Measurements from ENCODE around the gene BTBD8.
"Not testable (repeated sequence)": the region's sequence is repeated elsewhere in the genome, so short reads cannot be mapped to it uniquely, and the experiment has no call there.

BTBD8 gene

DNA sequence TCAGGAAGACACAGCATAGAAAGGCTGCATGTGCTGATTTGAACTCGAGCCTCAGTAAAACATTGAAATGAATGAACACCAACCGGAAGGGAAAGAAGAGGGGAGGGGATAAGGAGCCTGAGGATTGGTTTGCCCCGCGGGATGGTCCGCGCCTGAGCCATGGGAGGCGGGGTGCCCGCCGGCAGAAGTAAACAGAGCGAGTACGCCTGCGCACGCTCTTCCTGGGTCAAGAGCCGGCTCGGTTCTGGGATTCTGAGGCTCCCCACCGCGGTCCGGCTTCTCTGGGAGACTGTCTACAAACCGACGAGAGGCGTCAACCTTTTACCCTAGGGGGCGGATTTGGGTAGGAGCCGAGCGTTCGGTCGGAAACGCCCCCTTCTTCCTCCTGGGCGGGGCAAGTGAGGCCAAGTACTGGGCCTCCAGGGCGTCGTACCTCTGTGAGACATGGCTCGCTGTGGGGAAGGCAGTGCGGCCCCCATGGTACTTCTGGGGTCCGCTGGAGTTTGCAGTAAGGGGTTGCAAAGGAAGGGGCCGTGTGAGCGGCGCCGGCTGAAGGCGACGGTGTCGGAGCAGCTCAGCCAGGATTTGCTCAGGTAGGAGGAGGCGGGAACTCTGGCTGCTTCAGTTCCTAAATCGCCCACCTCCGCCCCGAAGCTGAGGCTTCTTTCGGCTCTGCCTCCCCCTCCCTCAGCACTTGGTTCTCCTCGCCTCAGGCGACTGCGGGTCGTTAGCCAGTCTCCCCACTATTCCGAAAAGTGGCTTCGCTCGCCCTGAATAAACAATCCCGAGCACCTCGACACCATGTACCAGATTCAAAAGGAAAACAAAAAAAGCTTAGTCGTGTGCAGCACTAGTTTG, at the start of gene BTBD8:
Gene BTBD8 (plus strand): TSS at position 218 of the 858 bp plus-strand sequence. CDS start 227 bp downstream, at position 445.
- ATAC-seq = peak; percentile 92 to 93

DNA sequence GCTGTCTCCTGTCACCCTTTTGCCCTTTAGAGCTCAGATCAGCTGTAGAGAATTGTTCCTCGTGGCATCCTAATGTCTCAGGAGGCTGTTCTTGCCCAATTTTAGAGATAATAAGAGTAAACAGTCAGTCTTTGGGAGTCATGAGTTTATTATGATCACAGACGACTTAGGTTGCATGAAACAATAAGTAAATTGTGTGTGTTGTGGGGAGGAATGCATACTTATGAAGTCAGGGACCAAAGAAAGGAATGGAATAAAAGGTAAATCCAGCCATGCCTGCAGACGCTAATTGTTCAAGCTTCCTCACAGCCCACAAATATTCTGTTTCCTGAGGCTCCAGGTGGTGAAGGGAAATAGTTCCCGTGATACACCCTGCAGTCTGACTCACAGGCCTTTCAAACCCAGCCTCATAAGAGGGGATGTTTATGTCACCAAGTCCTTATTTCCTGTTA, 49.5 kb upstream of the BTBD8 start:
- ATAC-seq = no peak

DNA sequence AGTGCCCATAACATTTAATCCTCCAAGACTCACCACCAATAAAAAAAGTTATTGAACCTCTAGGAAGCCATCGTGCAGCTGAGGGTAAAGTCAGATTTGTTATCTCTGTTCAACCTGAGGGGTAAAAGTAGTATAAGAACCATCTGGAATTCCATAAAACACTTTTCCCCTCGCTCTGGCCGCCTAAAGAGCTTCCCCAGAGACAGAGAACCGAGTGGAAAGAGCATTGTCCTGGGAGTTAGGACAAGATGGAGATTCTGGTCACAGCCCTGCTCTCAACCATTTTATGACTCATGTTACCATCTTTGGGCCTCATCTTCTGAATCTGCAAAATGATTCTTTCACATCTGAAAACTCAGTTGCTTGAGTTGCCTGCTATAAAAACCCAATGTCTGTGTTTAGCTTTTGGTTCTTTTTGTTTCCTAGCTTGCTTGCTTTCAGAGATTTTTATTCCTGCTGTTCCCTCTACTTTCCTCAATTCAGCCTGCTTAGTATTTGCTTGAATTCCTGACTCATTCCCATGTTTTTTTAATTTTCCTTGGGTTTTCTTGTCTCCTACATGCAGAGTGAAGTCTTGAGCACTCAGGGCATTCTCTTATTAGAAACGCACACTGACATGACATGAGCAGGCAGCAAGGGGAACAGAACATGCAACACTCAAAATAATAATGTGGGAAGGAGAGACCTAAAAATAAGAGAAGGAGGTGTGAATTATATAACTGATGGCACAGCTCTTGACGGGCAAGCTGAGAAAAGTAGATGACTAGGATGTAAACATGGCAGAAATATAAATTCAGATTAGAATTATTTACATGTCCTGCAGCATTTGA, 48.6 kb upstream of the BTBD8 start:
- no peak for ATAC-seq

DNA sequence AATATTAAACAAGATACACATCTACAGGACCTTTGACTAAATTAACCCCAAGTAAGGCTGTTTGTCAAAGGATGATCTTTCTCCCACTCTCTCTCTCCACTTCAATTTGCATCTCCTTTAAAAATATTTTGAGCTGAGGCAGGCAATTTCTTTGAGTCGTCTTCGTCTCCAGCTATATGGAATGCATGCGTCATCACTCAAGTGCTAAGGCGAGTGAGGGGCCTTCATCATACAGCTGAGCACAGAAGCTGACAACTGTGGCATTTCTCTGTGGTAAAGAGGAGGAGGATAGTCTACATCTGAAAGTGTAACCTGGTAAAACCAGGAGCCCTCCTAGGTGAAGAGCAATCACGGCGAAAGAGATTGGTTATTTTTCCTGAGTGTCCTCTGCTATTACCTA, 42.7 kb upstream of the BTBD8 start:
- ATAC-seq = no peak

DNA sequence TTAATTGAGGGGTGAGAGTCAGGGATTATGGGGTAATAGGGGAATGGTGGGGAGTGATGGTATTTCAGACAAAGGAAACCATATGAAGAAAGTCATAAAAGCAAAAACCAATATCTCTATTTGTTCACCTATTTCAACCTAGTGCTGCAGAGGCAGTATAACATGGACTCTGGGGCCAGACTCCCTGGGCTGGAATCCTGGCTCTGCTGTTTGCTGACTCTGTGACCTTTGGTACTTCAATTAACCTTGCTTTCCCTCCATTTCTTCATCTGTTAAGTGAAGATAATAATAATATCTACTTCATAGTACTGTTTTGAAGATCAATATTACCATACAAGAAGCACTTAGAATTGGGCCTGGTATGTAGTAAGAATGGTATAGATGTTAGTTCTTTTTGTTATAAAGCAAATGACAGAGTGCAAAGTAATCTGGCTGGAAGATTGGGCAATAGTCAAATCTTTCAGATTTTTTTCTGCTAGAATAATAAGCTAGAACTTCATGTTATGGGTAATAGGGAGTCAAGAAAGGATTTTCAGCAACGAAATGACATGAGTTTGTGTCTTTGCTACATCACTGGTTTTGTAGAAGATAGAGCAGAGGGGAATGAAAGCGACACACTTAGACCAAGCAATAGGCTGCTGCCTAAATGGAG, 41.3 kb upstream of the BTBD8 start:
- no peak for ATAC-seq

DNA sequence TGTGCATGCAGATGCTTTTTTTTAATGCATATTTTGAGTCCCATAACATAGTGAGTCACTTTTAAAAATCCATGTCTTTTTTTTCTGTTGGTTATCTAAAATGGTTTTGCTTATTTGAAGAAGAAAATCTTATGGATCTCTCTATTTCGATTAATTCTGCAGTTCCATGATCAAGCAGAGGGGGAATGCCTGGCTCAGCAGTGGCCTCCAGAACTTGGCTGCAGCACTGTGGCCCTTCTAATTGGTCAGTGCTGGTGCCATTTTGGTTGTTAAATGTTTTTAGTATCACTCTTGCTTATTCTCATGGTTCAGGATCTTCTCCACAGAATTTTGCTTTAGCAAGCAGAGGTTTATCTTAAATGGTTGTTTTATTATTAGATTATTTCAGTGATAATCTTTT, 39.2 kb upstream of the BTBD8 start:
- no peak for ATAC-seq

DNA sequence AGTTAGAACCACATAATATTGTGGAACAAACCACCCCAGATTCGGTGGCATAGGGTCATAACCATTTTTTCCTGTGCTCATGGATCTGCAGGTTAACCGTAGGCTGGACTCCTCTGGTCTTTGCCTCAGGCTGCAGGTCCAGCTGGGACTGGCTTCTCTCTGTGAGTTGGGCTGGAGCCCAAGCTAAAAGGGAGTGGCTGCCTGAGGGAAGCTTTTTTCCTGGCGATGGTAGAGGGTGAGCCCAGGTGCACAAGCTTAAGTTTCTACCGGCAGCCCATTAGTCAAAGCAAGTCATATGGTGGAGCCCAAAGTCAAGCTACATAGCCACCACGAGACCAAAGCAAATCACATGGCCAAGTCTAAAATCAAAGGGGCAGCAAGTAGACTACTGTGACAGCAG, 36.5 kb upstream of the BTBD8 start:
- no peak for ATAC-seq

DNA sequence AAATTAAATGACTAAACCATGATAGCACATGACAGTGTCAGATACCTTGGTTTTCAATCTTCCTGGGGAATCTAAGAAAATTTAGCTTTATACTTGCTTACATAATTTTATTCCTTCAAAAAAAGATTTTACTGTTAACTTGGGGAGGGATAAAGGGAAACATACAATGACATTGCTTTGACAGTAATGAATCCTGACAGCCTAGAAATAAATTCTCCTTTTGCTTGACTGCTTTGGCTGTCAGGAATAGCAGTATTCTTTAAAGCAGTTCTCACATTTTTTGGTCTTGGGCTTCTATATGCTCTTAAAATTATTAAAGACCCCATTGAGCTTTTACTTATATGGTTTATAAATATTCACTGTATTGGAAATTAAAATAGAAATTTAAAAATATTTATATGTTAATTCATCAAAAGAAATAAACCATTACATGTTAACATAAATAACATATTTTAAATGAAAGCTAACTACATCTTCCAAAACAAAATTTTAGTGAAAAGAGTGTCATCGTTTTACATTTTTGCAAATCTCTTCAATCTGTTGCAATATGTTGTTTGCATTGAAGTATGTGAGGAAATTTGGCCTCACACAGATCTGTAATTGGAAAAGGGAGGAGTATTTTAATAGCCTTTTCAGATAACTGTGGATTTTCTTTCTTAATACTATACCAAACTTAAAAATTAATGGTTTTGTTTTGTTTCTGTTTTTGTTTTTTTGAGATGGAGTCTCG, 34.2 kb upstream of the BTBD8 start:
- no peak for ATAC-seq

DNA sequence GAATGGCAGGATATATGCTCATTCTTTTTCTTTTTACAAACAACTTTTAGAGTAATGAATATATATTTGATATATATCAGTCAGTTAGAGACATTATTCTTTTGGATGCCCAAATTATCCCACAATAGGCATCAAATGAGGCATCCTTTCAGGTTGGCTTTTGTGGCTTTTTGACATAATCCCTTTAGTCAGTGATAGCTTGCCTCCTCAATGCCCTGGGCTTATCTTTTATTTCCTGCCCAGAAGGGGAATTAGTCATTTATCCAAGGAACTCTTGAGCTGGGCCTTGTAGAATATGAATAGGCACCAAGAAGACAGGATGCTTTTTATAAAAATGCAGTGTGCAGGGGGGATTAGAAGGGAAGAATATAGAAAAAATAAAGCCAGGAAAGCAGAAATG, 28.2 kb upstream of the BTBD8 start:
- no peak for ATAC-seq

DNA sequence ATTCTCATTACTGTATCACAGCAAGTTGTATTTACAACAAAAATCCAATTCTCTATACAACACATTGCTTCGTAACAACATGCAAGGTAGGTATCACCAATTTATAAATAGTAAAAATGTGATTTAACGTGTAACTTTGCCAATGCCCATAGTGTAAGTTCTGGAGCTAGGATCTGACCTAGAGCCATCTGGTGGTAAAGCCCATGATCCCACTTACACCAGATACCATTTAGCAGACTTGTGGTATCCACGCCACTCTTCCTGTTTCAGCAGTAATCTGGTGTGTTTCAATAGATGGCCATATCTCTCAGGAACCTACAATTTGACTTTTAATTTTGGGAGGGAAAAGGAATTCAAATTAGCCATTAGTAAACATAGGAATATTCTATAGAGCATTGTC, 15.1 kb upstream of the BTBD8 start:
- no peak for ATAC-seq

DNA sequence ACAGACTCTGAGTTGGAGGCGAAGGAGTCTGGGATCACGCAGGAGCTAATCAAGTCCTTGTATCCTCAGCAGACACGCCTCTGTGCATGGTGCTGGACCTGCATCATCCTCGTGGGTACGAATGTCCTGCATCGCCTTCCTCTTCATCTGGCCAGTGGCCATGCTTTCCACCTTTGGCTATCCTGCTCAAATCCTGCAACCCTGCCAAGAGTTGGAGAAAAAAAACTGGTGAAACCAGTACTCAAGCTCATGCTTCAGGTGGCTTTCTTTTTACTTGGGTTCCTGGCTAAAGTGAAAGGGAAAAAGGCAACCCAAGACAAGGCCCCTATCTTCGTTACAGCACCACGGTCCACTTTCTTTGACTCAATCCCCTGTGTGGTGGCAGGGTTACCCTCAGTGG, 13.8 kb upstream of the BTBD8 start:
- no peak for ATAC-seq

DNA sequence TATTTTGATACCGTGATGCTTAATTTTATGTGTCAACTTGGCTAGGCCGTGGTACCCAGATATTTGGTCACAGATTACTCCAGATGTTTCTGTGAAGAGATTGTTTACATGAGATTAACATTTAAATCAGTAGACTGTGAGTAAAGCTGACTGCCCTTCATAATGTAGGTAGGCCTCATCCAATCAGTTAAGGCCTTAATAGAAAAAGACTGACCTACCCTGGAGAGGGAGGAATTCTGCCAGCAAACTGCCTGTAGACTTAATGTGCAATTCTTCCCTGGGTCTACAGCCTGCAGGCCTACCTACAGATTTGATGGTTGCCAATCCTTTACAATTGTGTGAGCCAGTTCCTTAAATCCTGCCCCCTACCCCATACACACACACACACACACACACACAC, 9.3 kb upstream of the BTBD8 start:
- no peak for ATAC-seq

DNA sequence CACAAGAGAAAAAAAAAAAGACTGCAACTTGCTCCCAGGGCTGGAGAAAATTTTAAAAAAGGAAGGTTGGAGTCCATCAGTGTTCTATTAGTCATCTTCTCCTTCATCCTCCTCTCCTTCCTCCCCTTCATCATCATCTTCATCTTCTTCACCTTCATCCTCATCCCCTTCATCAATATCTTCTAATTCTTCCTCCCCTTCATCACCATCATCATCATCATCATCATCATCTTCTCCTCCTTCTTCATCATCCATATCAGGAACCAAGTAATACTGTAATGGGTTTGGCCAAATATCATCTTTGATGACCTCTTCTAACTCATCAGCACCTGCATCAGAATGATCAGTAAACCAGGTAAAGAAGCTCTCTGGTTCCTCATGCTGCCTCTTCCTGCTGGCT, 5.7 kb upstream of the BTBD8 start:
- ATAC-seq = not testable (repeated sequence)

DNA sequence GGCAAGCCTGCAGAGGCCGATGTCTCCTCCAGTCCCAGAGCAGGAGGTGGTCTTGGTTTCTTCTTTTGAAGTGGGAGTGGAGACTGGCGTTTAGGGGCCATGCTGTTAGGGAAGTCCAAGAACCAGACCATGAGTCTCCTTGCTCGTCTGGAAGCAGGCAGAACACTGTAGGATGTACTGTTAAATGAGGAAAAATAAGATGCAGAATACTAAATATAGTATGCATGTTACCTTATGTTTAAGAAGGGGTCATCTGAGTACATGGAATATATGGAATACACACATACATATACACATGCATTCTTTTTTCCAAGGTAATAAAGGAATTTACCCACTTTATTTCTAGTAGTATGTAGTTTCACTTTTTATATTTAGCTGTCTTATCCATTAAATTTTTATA, 4.8 kb upstream of the BTBD8 start, which contains the start of gene SETSIP:
Gene SETSIP (minus strand): TSS at position 101 of the 400 bp plus-strand sequence. CDS start 0 bp downstream, at position 101.
- no peak for ATAC-seq

DNA sequence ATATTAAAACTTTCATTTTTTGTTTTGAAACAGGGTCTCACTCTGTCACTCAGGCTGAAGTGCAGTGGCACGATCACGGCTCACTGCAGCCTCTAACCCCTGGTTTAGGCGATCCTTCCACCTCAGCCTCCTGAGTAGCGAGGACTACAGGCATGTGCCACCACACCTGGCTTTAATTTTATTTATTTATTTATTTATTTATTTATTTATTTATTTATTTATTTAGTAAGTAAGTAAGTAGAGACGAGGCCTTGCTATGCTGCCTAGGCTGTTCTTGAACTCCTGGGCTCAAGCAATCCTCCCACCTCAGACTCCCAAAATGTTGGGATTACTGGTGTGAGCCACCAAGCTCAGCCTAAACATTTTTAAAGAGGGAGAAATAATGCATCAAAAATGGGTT, 3.8 kb upstream of the BTBD8 start:
- no peak for ATAC-seq

DNA sequence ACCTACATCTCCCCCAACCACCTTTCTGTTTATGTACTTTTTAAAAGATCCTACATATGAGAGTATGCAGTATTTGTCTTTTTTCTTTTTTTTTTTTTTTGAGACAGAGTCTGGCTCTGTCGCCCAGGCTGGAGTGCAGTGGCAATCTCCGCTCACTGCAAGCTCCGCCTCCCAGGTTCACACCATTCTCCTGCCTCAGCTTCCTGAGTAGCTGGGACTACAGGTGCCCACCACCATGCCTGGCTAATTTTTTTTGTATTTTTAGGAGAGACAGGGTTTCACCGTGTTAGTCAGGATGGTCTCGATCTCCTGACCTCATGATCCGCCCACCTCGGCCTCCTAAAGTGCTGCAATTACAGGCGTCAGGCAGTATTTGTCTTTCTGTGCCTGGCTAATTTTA, 2.1 kb upstream of the BTBD8 start:
- ATAC-seq = not testable (repeated sequence)

DNA sequence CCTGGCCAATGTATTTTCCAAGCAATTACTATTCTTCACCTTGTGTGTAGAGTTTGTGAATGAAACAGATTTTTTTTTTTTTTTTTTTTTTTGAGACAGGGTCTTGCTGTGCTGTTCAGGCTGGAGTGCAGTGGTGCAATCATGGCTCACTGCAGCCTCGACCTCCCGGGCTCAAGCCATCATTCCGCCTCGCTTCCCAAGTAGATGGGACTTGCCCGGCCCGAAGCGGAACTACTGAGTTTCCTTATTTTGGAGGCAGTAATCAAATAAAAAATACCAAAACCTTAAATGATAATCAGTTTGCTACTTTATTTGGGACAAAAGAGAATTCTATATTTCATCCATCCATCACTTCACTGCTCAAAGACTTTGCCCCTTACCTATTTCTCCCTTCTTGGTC, 704 bp upstream of the BTBD8 start:
- ATAC-seq = no peak

DNA sequence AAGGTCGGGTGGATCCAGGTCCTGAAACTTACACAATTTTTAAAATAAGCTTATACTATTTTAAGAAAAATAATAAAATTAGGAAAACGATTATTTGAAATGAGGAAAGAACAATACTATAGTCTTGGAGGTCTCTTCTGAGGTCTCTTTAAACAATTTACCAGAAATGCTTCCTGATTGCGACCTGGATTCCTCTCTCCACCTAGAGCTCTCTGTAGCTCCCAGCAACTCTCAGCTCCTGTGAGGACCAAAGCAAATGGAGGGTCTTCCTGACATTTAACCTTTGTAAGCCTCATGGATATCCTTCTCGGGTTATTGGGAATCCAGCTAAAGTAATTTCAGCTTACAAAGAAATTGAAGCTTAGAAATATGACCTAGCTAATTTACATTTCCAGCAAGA, 886 bp downstream of the BTBD8 start:
- ATAC-seq = no peak

DNA sequence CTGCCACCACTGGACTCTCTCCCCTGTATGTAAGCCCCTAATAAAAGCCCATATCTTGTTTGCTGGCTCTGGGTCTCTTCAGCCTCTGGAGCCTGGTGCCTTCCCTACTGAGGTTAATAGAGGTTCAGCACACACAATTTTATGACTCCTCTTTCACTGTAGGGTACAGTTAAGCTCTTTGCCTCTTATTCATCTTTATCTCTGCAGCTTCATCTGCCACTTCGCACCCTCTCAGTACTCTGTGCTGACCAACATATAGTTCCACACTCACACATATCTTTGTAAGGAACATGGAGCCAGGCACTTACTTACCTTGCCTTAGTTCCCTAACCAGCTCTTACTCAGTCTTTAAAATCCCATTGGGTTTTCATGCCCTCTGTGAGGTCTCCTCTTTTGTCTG, 4.5 kb downstream of the BTBD8 start:
- no peak for ATAC-seq

DNA sequence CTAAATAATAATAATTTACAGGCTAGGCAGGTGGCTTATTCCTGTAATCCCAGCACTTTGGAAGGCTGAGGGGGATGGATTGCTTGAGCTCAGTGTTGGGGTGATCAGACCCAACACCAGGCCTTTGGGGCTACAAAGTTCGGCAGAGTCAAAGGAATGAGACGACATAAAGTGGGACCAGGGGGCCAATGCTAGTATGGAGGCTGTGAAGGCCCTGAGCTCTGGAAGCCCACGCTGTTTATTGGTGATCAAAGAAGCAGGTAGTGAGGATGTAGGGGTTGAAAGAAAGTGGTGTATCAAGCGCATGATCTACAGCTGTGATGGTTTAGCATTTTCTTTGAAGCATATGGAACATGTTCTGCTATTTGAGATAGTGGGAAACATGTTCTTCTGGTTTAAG, 5.6 kb downstream of the BTBD8 start:
- ATAC-seq = no peak

DNA sequence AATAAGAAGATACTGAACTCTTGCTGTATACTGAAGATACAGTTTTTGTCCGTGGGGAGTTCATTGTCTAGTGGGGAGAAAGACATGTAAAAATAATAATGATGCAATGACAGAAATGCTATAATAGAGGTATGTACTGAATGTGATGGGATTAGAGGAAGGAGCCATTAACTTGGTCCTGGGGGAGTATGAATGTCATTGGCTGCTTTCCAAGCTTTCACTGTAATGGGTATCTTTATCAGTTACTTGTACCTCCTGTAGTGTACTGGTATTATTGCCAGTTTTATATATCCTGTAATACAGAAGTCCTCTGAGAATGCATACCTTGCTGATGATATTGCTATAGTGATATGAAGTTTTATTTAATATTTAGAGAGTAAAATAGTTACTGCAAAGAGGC, 7.4 kb downstream of the BTBD8 start:
- no peak for ATAC-seq

DNA sequence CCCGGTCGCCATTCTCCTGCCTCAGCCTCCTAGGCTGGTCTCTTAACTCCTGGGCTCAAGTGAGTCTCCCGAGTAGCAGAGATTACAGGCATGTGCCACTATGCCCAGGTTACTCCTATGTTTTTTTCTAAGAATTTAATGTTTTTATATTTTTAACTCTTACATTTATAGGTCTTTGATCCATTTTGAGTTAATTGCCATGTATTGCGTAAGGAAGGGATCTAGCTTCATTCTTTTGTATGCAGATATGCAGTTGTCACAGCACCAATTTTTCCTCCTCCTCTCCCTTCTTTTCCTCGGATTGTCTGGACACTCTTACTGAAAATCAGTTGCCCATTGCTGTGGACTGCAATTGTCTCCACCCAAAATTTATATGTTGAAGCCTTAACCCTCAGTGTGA, 11.5 kb downstream of the BTBD8 start:
- ATAC-seq = no peak

DNA sequence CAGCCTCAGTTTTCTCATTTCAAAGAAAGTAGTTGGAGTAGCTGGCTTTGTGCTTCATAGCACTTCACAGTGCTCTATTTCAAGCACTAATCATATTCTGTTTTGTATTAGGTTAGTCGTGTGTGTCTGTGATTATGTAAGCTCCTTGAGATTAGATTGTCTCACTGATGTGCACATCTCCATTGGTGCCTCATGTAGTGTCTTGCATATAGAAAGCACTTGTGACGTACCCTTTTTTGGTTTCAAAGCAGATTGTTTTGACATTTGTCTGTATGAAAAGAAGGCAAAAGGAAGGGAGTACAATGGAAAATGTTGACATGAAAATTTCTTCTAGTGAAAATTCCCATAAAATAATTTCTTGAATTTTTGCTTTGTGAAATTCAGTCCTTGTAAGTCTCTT, 13.9 kb downstream of the BTBD8 start:
- ATAC-seq = no peak

Measured in activated CD4-positive, CD25-positive, alpha-beta regulatory T cell treated with anti-CD3 and anti-CD28 coated beads, Interleukin-2, amount 50 U/mL, for 24 hours (primary cell).